EH (cell line): ENCODE results near the gene FOXF2.

Source experiments
- DNase-seq: peaks from one replicate; pipeline ENCODE4 v3.0.0-alpha.2; 2015; ENCODE audit warnings: low read depth

The FOXF2 gene

GRCh38 chr6:1390946-1391799, 1.8 kb downstream of the FOXF2 start:
- DNase-seq = peak; percentile 67

- DNase-seq = peak; percentile 74
Measured at GRCh38 chr6:1391800-1392309, 2.5 kb downstream of the FOXF2 start.

- peak; percentile 43 for DNase-seq
Measured at GRCh38 chr6:1392813-1393640, 3.7 kb downstream of the FOXF2 start.

- DNase-seq = peak; percentile 61
Measured at GRCh38 chr6:1393641-1394283, 4.4 kb downstream of the FOXF2 start.

- peak; percentile 41 for DNase-seq
Measured at GRCh38 chr6:1394514-1395463, 5.4 kb downstream of the FOXF2 start.

GRCh38 chr6:1395506-1395905, 6.1 kb downstream of the FOXF2 start:
- DNase-seq = no peak

- DNase-seq = no peak
Measured at GRCh38 chr6:1395941-1396908, 6.8 kb downstream of the FOXF2 start.

- peak; percentile 97 for DNase-seq
Measured at GRCh38 chr6:1396952-1397868, 7.8 kb downstream of the FOXF2 start.

- DNase-seq = peak; percentile 38
Measured at GRCh38 chr6:1399085-1399780, 9.9 kb downstream of the FOXF2 start.

GRCh38 chr6:1400126-1400850, 10.9 kb downstream of the FOXF2 start:
- DNase-seq = no peak

- no peak for DNase-seq
Measured at GRCh38 chr6:1402369-1402768, 13.0 kb downstream of the FOXF2 start.

GRCh38 chr6:1402868-1403267, 13.5 kb downstream of the FOXF2 start:
- DNase-seq = no peak

GRCh38 chr6:1403851-1404712, 14.7 kb downstream of the FOXF2 start:
- peak; percentile 63 for DNase-seq

- DNase-seq = no peak
Measured at GRCh38 chr6:1404713-1405098, 15.3 kb downstream of the FOXF2 start.

GRCh38 chr6:1405221-1405620, 15.8 kb downstream of the FOXF2 start:
- DNase-seq = no peak

- DNase-seq = peak; percentile 84
Measured at GRCh38 chr6:1406306-1407072, 17.1 kb downstream of the FOXF2 start.
